NT2/D1 (cell line): ENCODE results near the gene CRNKL1.

Experiments used
- YY1 ChIP-seq: IDR thresholded peaks from 2 replicates; pipeline ENCODE4 v1.6.1; 2011; ENCODE audit not compliant: insufficient read length, insufficient read depth
- ZNF274 ChIP-seq: IDR thresholded peaks from 2 replicates; pipeline ENCODE4 v1.6.1; 2011; ENCODE audit warnings: mild to moderate bottlenecking, low read depth, low read length

- no peak for TF ChIP-seq YY1
- no peak for TF ChIP-seq ZNF274
Measured at GRCh38 chr20:20100881-20101280, 48.6 kb upstream of the CRNKL1 start.
